Neuronal stem cell (in vitro differentiated cells): Measurements from ENCODE around the gene TRABD2A.
A peak's percentile ranks its signal among the peaks of the same experiment; 100 is the strongest.

Experiments
- DNase-seq: peaks from one replicate; pipeline ENCODE4 v3.0.0-alpha.2; 2013; ENCODE audit warnings: low spot score
- H2AFZ ChIP-seq: one replicate; pipeline ENCODE4 v1.6.1; 2013; ENCODE audit warnings: mild to moderate bottlenecking, low read length, inconsistent platforms
- H2AK5ac ChIP-seq: 2 replicates; pipeline ENCODE4 v1.6.1; 2013; ENCODE audit warnings: low read depth, mild to moderate bottlenecking, inconsistent platforms, low read length, moderate library complexity, mixed read lengths
- H2BK120ac ChIP-seq: 2 replicates; pipeline ENCODE4 v1.6.1; 2013; ENCODE audit warnings: low read depth, mild to moderate bottlenecking, inconsistent platforms, low read length, moderate library complexity, mixed read lengths
- H2BK12ac ChIP-seq: one replicate; pipeline ENCODE4 v1.6.1; 2013; ENCODE audit warnings: low read length, inconsistent platforms
- H2BK15ac ChIP-seq: 2 replicates; pipeline ENCODE4 v1.6.1; 2013; ENCODE audit warnings: mild to moderate bottlenecking, low read length, inconsistent platforms, mixed read lengths
- H2BK5ac ChIP-seq: one replicate; pipeline ENCODE4 v1.6.1; 2013; ENCODE audit warnings: inconsistent platforms, mild to moderate bottlenecking, low read length, moderate library complexity
- H3K14ac ChIP-seq: one replicate; pipeline ENCODE4 v1.6.1; 2013; ENCODE audit warnings: low read length, inconsistent platforms
- H3K18ac ChIP-seq: 2 replicates; pipeline ENCODE4 v1.6.1; 2013; ENCODE audit warnings: low read length, inconsistent platforms
- H3K23ac ChIP-seq: 2 replicates; pipeline ENCODE4 v1.6.1; 2013; ENCODE audit warnings: low read depth, mild to moderate bottlenecking, mixed read lengths, low read length, inconsistent platforms; ENCODE audit not compliant: poor library complexity
- H3K27ac ChIP-seq: replicated peaks from 3 replicates; pipeline ENCODE4 v1.5.1; 2013; ENCODE audit warnings: low read length, inconsistent platforms
- H3K27me3 ChIP-seq, 3 experiments: 2 replicates each; pipeline ENCODE4 v1.6.1; 2013; ENCODE audit warnings: low read length in 3 of 3, mild to moderate bottlenecking in 2 of 3, inconsistent platforms in 1 of 3, low read depth in 1 of 3, mixed read lengths in 1 of 3, moderate library complexity in 1 of 3; ENCODE audit not compliant: control insufficient read depth in 3 of 3, insufficient read depth in 3 of 3
- H3K36me3 ChIP-seq, 2 donors: replicated peaks in 1 of 2; 2 replicates each; pipeline ENCODE4 v1.6.1; 2013; ENCODE audit warnings: low read length in 2 of 2; ENCODE audit not compliant: control insufficient read depth in 2 of 2, insufficient read depth in 2 of 2
- H3K4ac ChIP-seq: 2 replicates; pipeline ENCODE4 v1.6.1; 2013; ENCODE audit warnings: inconsistent platforms, mild to moderate bottlenecking, low read length, moderate library complexity
- H3K4me1 ChIP-seq, 2 donors: 1 replicate in 1 of 2; 2 replicates in 1 of 2; pipeline ENCODE4 v1.6.1; 2013; ENCODE audit warnings: low read length in 2 of 2, low read depth in 1 of 2; ENCODE audit not compliant: control insufficient read depth in 2 of 2, insufficient read depth in 1 of 2
- H3K4me2 ChIP-seq: one replicate; pipeline ENCODE4 v1.6.1; 2013; ENCODE audit warnings: mild to moderate bottlenecking, low read length, inconsistent platforms; ENCODE audit not compliant: insufficient read depth, poor library complexity, severe bottlenecking
- H3K4me3 ChIP-seq, 2 donors: 2 replicates each; pipeline ENCODE4 v1.5.1; 2013; ENCODE audit warnings: low read length in 2 of 2, mild to moderate bottlenecking in 2 of 2, inconsistent platforms in 1 of 2, moderate library complexity in 1 of 2
- H3K79me1 ChIP-seq: one replicate; pipeline ENCODE4 v1.6.1; 2013; ENCODE audit warnings: low read depth, mild to moderate bottlenecking, inconsistent platforms, low read length, moderate library complexity
- H3K9ac ChIP-seq: one replicate; pipeline ENCODE4 v1.6.1; 2013; ENCODE audit warnings: mild to moderate bottlenecking, low read depth, low read length, inconsistent platforms; ENCODE audit not compliant: poor library complexity
- H3K9me3 ChIP-seq, 2 donors: replicated peaks in 1 of 2; 2 replicates each; pipeline versions ENCODE3 to v1.6.1; 2013; ENCODE audit warnings: low read length in 2 of 2, mild to moderate bottlenecking in 2 of 2, inconsistent platforms in 1 of 2, low read depth in 1 of 2, mixed read lengths in 1 of 2, moderate library complexity in 1 of 2; ENCODE audit not compliant: control insufficient read depth in 2 of 2, insufficient read depth in 1 of 2
- H4K8ac ChIP-seq: one replicate; pipeline ENCODE4 v1.6.1; 2013; ENCODE audit warnings: low read depth, mild to moderate bottlenecking, inconsistent platforms, low read length, moderate library complexity
- H4K91ac ChIP-seq: one replicate; pipeline ENCODE4 v1.6.1; 2013; ENCODE audit warnings: low read length, low read depth, mild to moderate bottlenecking, inconsistent platforms; ENCODE audit not compliant: poor library complexity
- WGBS, 2 donors: extraction: QIAGEN DNeasy Blood & Tissue Kit; methylation state at CpG; one replicate each; pipeline ENCODE4 v1.1.7; 2013; ENCODE audit warnings: missing lambda C conversion rate in 2 of 2, mixed read lengths in 1 of 2; ENCODE audit not compliant: insufficient read length in 2 of 2, insufficient replicate concordance in 1 of 2; ENCODE audit errors: extremely low coverage in 2 of 2; 5-methylcytosine and 5-hydroxymethylcytosine counted together

Gene TRABD2A

GRCh38 chr2:84924173-84925106 lies 43.6 kb upstream of the TRABD2A start:
- Histone ChIP-seq H4K8ac (no peak overlapping the region), H3K9me3 (no peaks in the 10 kb centered on the region), H3K4me1 (peaks cover 7 to 10% of the 10 kb centered on the region in 2 donors), H3K27ac (no peak overlapping the region), H2AK5ac (no peak overlapping the region), H3K14ac (no peak overlapping the region), H3K4ac (no peak overlapping the region), H3K27me3 (no peaks in the 10 kb centered on the region), H2BK15ac (no peak overlapping the region), H3K9ac (no peak overlapping the region), H3K79me1 (no peaks in the 10 kb centered on the region), H3K36me3 (no peaks in the 10 kb centered on the region), H2BK120ac (no peak overlapping the region), H3K4me3 (no peak overlapping the region), H4K91ac (no peak overlapping the region), H3K18ac (no peak overlapping the region), H2BK12ac (no peak overlapping the region), H2BK5ac (no peak overlapping the region), H3K23ac (no peak overlapping the region), H2AFZ (peak overlapping the region; percentile 96), H3K4me2 (no peak overlapping the region)
- no CpG with 5 or more reads among the region's 9 CpGs for WGBS, 2 donors
- no peak for DNase-seq

GRCh38 chr2:84923009-84923408 lies 42.1 kb upstream of the TRABD2A start:
- Histone ChIP-seq H3K4me2 (no peak overlapping the region), H4K91ac (no peak overlapping the region), H3K36me3 (no peaks in the 10 kb centered on the region), H3K4me3 (no peak overlapping the region), H3K27ac (no peak overlapping the region), H2BK12ac (no peak overlapping the region), H3K4me1 (peaks cover 7 to 11% of the 10 kb centered on the region in 2 donors), H3K23ac (no peak overlapping the region), H3K79me1 (no peaks in the 10 kb centered on the region), H3K4ac (no peak overlapping the region), H4K8ac (no peak overlapping the region), H3K18ac (no peak overlapping the region), H2AFZ (no peak overlapping the region), H3K9ac (no peak overlapping the region), H2BK120ac (no peak overlapping the region), H2BK5ac (no peak overlapping the region), H3K14ac (no peak overlapping the region), H3K27me3 (no peaks in the 10 kb centered on the region), H2AK5ac (no peak overlapping the region), H2BK15ac (no peak overlapping the region), H3K9me3 (no peaks in the 10 kb centered on the region)
- no peak for DNase-seq

GRCh38 chr2:84919885-84920580 lies 39.1 kb upstream of the TRABD2A start:
- H3K9me3 ChIP-seq: no peaks in the 10 kb centered on the region
- H2AFZ ChIP-seq: peak overlapping the region; percentile 86
- no peaks in the 10 kb centered on the region for H3K27me3 ChIP-seq
- H4K8ac ChIP-seq: no peak overlapping the region
- no peak overlapping the region for H3K4ac ChIP-seq
- no peak overlapping the region for H3K9ac ChIP-seq
- no peak overlapping the region for H2BK15ac ChIP-seq
- H3K23ac ChIP-seq: no peak overlapping the region
- no peaks in the 10 kb centered on the region for H3K36me3 ChIP-seq
- DNase-seq: no peak
- no peak overlapping the region for H3K4me3 ChIP-seq
- H2BK5ac ChIP-seq: no peak overlapping the region
- no peak overlapping the region for H3K14ac ChIP-seq
- no peak overlapping the region for H2AK5ac ChIP-seq
- no peak overlapping the region for H4K91ac ChIP-seq
- no peak overlapping the region for H3K4me2 ChIP-seq
- no peak overlapping the region for H3K27ac ChIP-seq
- H3K18ac ChIP-seq: no peak overlapping the region
- H3K4me1 ChIP-seq: peaks cover 6 to 7% of the 10 kb centered on the region in 2 donors
- no peaks in the 10 kb centered on the region for H3K79me1 ChIP-seq
- no peak overlapping the region for H2BK120ac ChIP-seq
- WGBS, 2 donors: no CpG with 5 or more reads among the region's 7 CpGs
- no peak overlapping the region for H2BK12ac ChIP-seq

GRCh38 chr2:84918430-84918829 lies 37.5 kb upstream of the TRABD2A start:
- peaks cover 6 to 7% of the 10 kb centered on the region in 2 donors for H3K4me1 ChIP-seq
- DNase-seq: no peak
- H3K4ac ChIP-seq: no peak overlapping the region
- no peak overlapping the region for H3K4me3 ChIP-seq
- H2BK12ac ChIP-seq: no peak overlapping the region
- H2AFZ ChIP-seq: peak overlapping the region; percentile 23
- H2BK120ac ChIP-seq: no peak overlapping the region
- no peak overlapping the region for H2AK5ac ChIP-seq
- H3K9ac ChIP-seq: no peak overlapping the region
- no peak overlapping the region for H3K23ac ChIP-seq
- H3K27me3 ChIP-seq: no peaks in the 10 kb centered on the region
- WGBS, 2 donors: no CpG with 5 or more reads among the region's 2 CpGs
- H3K4me2 ChIP-seq: no peak overlapping the region
- H3K9me3 ChIP-seq: no peaks in the 10 kb centered on the region
- no peak overlapping the region for H4K91ac ChIP-seq
- H3K79me1 ChIP-seq: no peaks in the 10 kb centered on the region
- no peak overlapping the region for H3K14ac ChIP-seq
- no peak overlapping the region for H2BK5ac ChIP-seq
- no peak overlapping the region for H3K27ac ChIP-seq
- H3K18ac ChIP-seq: no peak overlapping the region
- H2BK15ac ChIP-seq: no peak overlapping the region
- H3K36me3 ChIP-seq: no peaks in the 10 kb centered on the region
- H4K8ac ChIP-seq: no peak overlapping the region
